Measurements from ENCODE around the gene SCNN1G.

Gene SCNN1G

GRCh38 chr16:23155445-23156049 lies 27.0 kb upstream of the SCNN1G start:
- peak; percentile 54 for DNase-seq

GRCh38 chr16:23156110-23156509 lies 26.4 kb upstream of the SCNN1G start:
- DNase-seq, result no peak

GRCh38 chr16:23156946-23157460 lies 25.5 kb upstream of the SCNN1G start:
- DNase-seq, result no peak

GRCh38 chr16:23158114-23158513 lies 24.4 kb upstream of the SCNN1G start:
- DNase-seq, result no peak

GRCh38 chr16:23160082-23160481 lies 22.5 kb upstream of the SCNN1G start:
- no peak for DNase-seq

- DNase-seq, result no peak
These were observed 22.0 kb upstream of the SCNN1G start for GRCh38 chr16:23160574-23160973.

- no peak for DNase-seq
These were observed 18.6 kb upstream of the SCNN1G start for GRCh38 chr16:23163921-23164320.

- no peak for DNase-seq
These were observed 17.8 kb upstream of the SCNN1G start for GRCh38 chr16:23164736-23165135.

- DNase-seq, result no peak
These were observed 10.0 kb upstream of the SCNN1G start for GRCh38 chr16:23172583-23172982.

- no peak for DNase-seq
These were observed 9.6 kb upstream of the SCNN1G start for GRCh38 chr16:23172994-23173393.

- DNase-seq, result peak; percentile 48
These were observed 7.9 kb upstream of the SCNN1G start for GRCh38 chr16:23174622-23175021.

GRCh38 chr16:23175651-23176050 lies 6.9 kb upstream of the SCNN1G start:
- DNase-seq, result no peak

GRCh38 chr16:23181506-23181905 lies 1.0 kb upstream of the SCNN1G start:
- no peak for DNase-seq

GRCh38 chr16:23182206-23182678 lies 303 bp upstream of the SCNN1G start:
- peak; percentile 89 for DNase-seq

- no peak for DNase-seq
These were observed 958 bp downstream of the SCNN1G start for GRCh38 chr16:23183543-23183862.

GRCh38 chr16:23185656-23186055 lies 3.1 kb downstream of the SCNN1G start:
- DNase-seq, result no peak

- DNase-seq, result no peak
These were observed 3.6 kb downstream of the SCNN1G start for GRCh38 chr16:23186171-23186570.

GRCh38 chr16:23187341-23187740 lies 4.8 kb downstream of the SCNN1G start:
- DNase-seq, result no peak

- DNase-seq, result no peak
These were observed 6.4 kb downstream of the SCNN1G start for GRCh38 chr16:23188911-23189310.

- no peak for DNase-seq
These were observed 12.1 kb downstream of the SCNN1G start for GRCh38 chr16:23194497-23195221.

- DNase-seq, result no peak
These were observed 12.9 kb downstream of the SCNN1G start for GRCh38 chr16:23195366-23195978.

GRCh38 chr16:23196539-23196938 lies 14.0 kb downstream of the SCNN1G start:
- DNase-seq, result no peak

GRCh38 chr16:23202166-23202565 lies 19.6 kb downstream of the SCNN1G start:
- no peak for DNase-seq

- DNase-seq, result no peak
These were observed 24.4 kb downstream of the SCNN1G start for GRCh38 chr16:23206986-23207385.

All from hematopoietic multipotent progenitor cell treated with erythropoietin and hydrocortisone succinate and interleukin-3 and kit ligand, for 4 days (in vitro differentiated cells).